K562 (cell line): Measurements from ENCODE around the gene ACOT7. TPM values are rescaled to one million over a fixed set of nuclear protein-coding genes. Genes with fewer than 3 reads are reported as not detected.

ENCODE experiments used
- ARID3A ChIP-seq: IDR thresholded peaks from 2 replicates; pipeline ENCODE4 v1.6.1; 2012; ENCODE audit warnings: low read depth, low read length, improper control_type of control experiment, borderline replicate concordance
- BCLAF1 ChIP-seq, 2 experiments: fragments of 450-650 bp in 1 of 2; IDR thresholded peaks; 2 replicates each; pipeline ENCODE4 v1.6.1; 2011 to 2017; ENCODE audit warnings: low read depth in 2 of 2, antibody characterized with exemption in 1 of 2, borderline replicate concordance in 1 of 2, low read length in 1 of 2, mild to moderate bottlenecking in 1 of 2, mixed read lengths in 1 of 2; ENCODE audit not compliant: control insufficient read depth in 1 of 2
- CHCHD3 ChIP-seq: fragments of 250-450 bp; sonication (Bioruptor Pico); IDR thresholded peaks from 2 replicates; pipeline ENCODE4 v2.1.2; 2022; ENCODE audit warnings: mild to moderate bottlenecking
- CREM ChIP-seq: IDR thresholded peaks from 2 replicates; pipeline ENCODE4 v1.6.1; 2014; ENCODE audit warnings: antibody characterized with exemption, low read depth
- E2F3 ChIP-seq: fragments of 250-450 bp; sonication (Bioruptor Pico); IDR thresholded peaks from 2 replicates; pipeline ENCODE4 v1.4.0; 2020; ENCODE audit warnings: mild to moderate bottlenecking
- ESRRB ChIP-seq: fragments of 250-450 bp; sonication (Bioruptor Pico); IDR thresholded peaks from 2 replicates; pipeline ENCODE4 v1.5.0; 2020; ENCODE audit warnings: mild to moderate bottlenecking, moderate library complexity, borderline replicate concordance
- GABPB1 ChIP-seq: sonication (generic); formaldehyde crosslinking; IDR thresholded peaks from 2 replicates; pipeline ENCODE4 v1.8.0; 2022; ENCODE audit warnings: mild to moderate bottlenecking, missing genetic modification reagents
- HBP1 ChIP-seq: fragments of 450-650 bp; formaldehyde crosslinking; IDR thresholded peaks from 2 replicates; pipeline ENCODE4 v1.4.0; 2022; ENCODE audit warnings: missing genetic modification characterization
- KLF10 ChIP-seq: fragments of 250-450 bp; sonication (Bioruptor Pico); IDR thresholded peaks from 2 replicates; pipeline ENCODE4 v1.6.1; 2021; ENCODE audit warnings: matching md5 sums
- MCM3 ChIP-seq: fragments of 450-650 bp; IDR thresholded peaks from 2 replicates; pipeline ENCODE4 v1.6.1; 2016
- NCOA6 ChIP-seq: fragments of 450-650 bp; IDR thresholded peaks from 2 replicates; pipeline ENCODE4 v1.6.1; 2017; ENCODE audit warnings: mild to moderate bottlenecking
- NRF1 ChIP-seq, 2 experiments: fragments of 450-650 bp; IDR thresholded peaks in 1 of 2; conservative IDR thresholded peaks in 1 of 2; 2 replicates each; pipeline ENCODE4 v1.6.1; 2014; ENCODE audit warnings: mild to moderate bottlenecking in 2 of 2
- PTRF ChIP-seq: fragments of 450-650 bp; IDR thresholded peaks from 2 replicates; pipeline ENCODE4 v1.6.1; 2016; ENCODE audit warnings: mild to moderate bottlenecking, missing genetic modification characterization, missing compliant biosample characterization
- RBM14 ChIP-seq: fragments of 200-400 bp; formaldehyde crosslinking; IDR thresholded peaks from 2 replicates; pipeline ENCODE4 v1.6.1; 2018; ENCODE audit warnings: low read depth, mild to moderate bottlenecking, low read length, moderate library complexity, borderline replicate concordance; ENCODE audit not compliant: insufficient read depth
- RBM22 ChIP-seq: fragments of 200-400 bp; formaldehyde crosslinking; IDR thresholded peaks from 2 replicates; pipeline ENCODE4 v1.6.1; 2018; ENCODE audit warnings: low read length, low read depth; ENCODE audit not compliant: poor library complexity, severe bottlenecking
- SAFB ChIP-seq: fragments of 200-400 bp; formaldehyde crosslinking; IDR thresholded peaks from 2 replicates; pipeline ENCODE4 v1.6.1; 2017; ENCODE audit warnings: low read depth, low read length, borderline replicate concordance
- SMARCC2 ChIP-seq: fragments of 450-650 bp; IDR thresholded peaks from 2 replicates; pipeline ENCODE4 v1.6.1; 2017; ENCODE audit warnings: antibody characterized with exemption, moderate library complexity, mild to moderate bottlenecking, low read depth
- ZFP1 ChIP-seq: fragments of 450-650 bp; formaldehyde crosslinking; IDR thresholded peaks from 2 replicates; pipeline ENCODE4 v1.4.0; 2020; ENCODE audit warnings: mild to moderate bottlenecking, mixed read lengths
- ZFX ChIP-seq: sonication (generic); formaldehyde crosslinking; IDR thresholded peaks from 2 replicates; pipeline ENCODE4 v1.8.0; 2022; ENCODE audit warnings: mild to moderate bottlenecking, missing genetic modification reagents, moderate library complexity
- ZNF140 ChIP-seq: fragments of 250-450 bp; sonication (Bioruptor Pico); IDR thresholded peaks from 2 replicates; pipeline ENCODE4 v1.8.0; 2021; ENCODE audit warnings: moderate library complexity, mild to moderate bottlenecking, inconsistent platforms
- ZNF316 ChIP-seq: fragments of 450-650 bp; IDR thresholded peaks from 2 replicates; pipeline ENCODE4 v1.6.1; 2016
- ZNF644 ChIP-seq: fragments of 200-800 bp; sonication (Bioruptor generic); IDR thresholded peaks from 2 replicates; pipeline ENCODE4 v1.6.1; 2016; ENCODE audit warnings: low read depth, missing genetic modification characterization, missing compliant biosample characterization
- ZSCAN32 ChIP-seq: fragments of 450-650 bp; formaldehyde crosslinking; IDR thresholded peaks from 2 replicates; pipeline ENCODE4 v1.4.0; 2020; ENCODE audit warnings: mild to moderate bottlenecking, moderate library complexity
- polyA plus RNA-seq, 8 experiments: library from polyadenylated mRNA; depleted of rRNA in 4 of 8; stranded (reverse) in 5 of 8; unstranded in 3 of 8; fragments of >200 nt; fragmentation: Nextera tagmentation in 2 of 8; fragmentation: Illumina TruSeq in 1 of 8; extraction: Ambion mirVana in 2 of 8; extraction: Trizol in 1 of 8; gene quantifications; 2 replicates each; pipeline versions ENCODE4 v1.2.1 to v1.2.3, GENCODE V29; 2011 to 2014; ENCODE audit warnings: inconsistent platforms in 1 of 8, missing spikeins in 1 of 8
- total RNA-seq, 7 experiments: library from RNA; depleted of rRNA in 6 of 7; stranded (reverse); fragments of >200 nt in 6 of 7; fragmentation: Illumina TruSeq in 2 of 7; extraction: Trizol in 2 of 7; gene quantifications; 2 replicates each; pipeline versions ENCODE4 v1.2.1 to v1.2.3, GENCODE V29; 2011 to 2021; ENCODE audit warnings: low replicate concordance in 1 of 7

ACOT7 gene
- total and polyA plus RNA-seq, 9 of the 15 experiments (the other 6 are each of a cell fraction or from before 2014, with no cell fraction given): 7.0 to 92.6 (median 37.2) TPM

GRCh38 chr1:6245086-6245868 is 148.3 kb downstream of the ACOT7 start (continued):
- TF ChIP-seq ARID3A (no peak), RBM14 (no peak), RBM22 (peak; percentile 64), MCM3 (no peak), E2F3 (CRISPR knock-in tag) (0 out of 2 replicates have a peak, but pooled peaks have one; percentile 53), NRF1 (conservative IDR thresholded peaks at IDR 0.05 in 1 of 2, IDR thresholded peaks at IDR 0.05 in 1 of 2) (peak; percentile 68 to 76), SMARCC2 (no peak), ZFP1 (CRISPR knock-in tag) (no peak), CHCHD3 (no peak), ESRRB (CRISPR knock-in tag) (no peak), ZFX (CRISPR knock-in tag) (peak; percentile 70), SAFB (no peak), ZNF316 (no peak), NCOA6 (peak; percentile 91), KLF10 (CRISPR knock-in tag) (no peak), ZNF140 (no peak), GABPB1 (CRISPR knock-in tag) (peak; percentile 89), CREM (peak; percentile 76), ZSCAN32 (CRISPR knock-in tag) (no peak), HBP1 (0 out of 2 replicates have a peak, but pooled peaks have one; percentile 10), BCLAF1 (IDR thresholded peaks at IDR 0.05; ENCODE audit: borderline replicate concordance in 1 of 2, control insufficient read depth in 1 of 2, low read depth in 2 of 2, low read length in 1 of 2) (no peak), ZNF644 (tag) (0 out of 2 replicates have a peak, but pooled peaks have one; percentile 42), PTRF (no peak)
